SK-N-MC (cell line): ENCODE results near the gene C3orf85.

ENCODE experiments used
- DNase-seq: peaks from one replicate; pipeline ENCODE4 v3.0.0-alpha.2; 2011; ENCODE audit warnings: low read depth, low spot score
- H3K27ac ChIP-seq: fragments of 200-600 bp; sonication (generic); 2 replicates; pipeline ENCODE4 v1.5.1; 2016; ENCODE audit warnings: mixed run types
- H3K36me3 ChIP-seq: fragments of 200-600 bp; sonication (generic); 2 replicates; pipeline ENCODE4 v1.6.1; 2017; ENCODE audit warnings: antibody characterized with exemption, low read length, mixed read lengths; ENCODE audit not compliant: insufficient read depth
- H3K4me3 ChIP-seq: fragments of 200-600 bp; sonication (generic); 2 replicates; pipeline ENCODE4 v1.5.1; 2016
- H3K9ac ChIP-seq: fragments of 200-600 bp; sonication (generic); 2 replicates; pipeline ENCODE4 v1.8.0; 2017; ENCODE audit warnings: mixed run types, mixed read lengths; ENCODE audit not compliant: insufficient read length
- H3K9me3 ChIP-seq: fragments of 200-600 bp; sonication (generic); 2 replicates; pipeline ENCODE4 v1.6.1; 2017; ENCODE audit warnings: low read depth, mild to moderate bottlenecking, antibody characterized with exemption, low read length, moderate library complexity, mixed read lengths
- EZH2 ChIP-seq: fragments of 200-600 bp; sonication (generic); IDR thresholded peaks from one replicate; pipeline ENCODE4 v1.6.1; 2017; ENCODE audit warnings: antibody characterized with exemption
- FOXP2 ChIP-seq: optimal IDR thresholded peaks from 2 replicates; pipeline ENCODE3; 2011; ENCODE audit warnings: mild to moderate bottlenecking, moderate library complexity; ENCODE audit not compliant: insufficient read depth; ENCODE audit errors: extremely low read length, control extremely low read depth
- POLR2AphosphoS5 ChIP-seq: IDR thresholded peaks from 2 replicates; pipeline ENCODE4 v1.6.1; 2012; ENCODE audit warnings: mild to moderate bottlenecking, low read depth, low read length, borderline replicate concordance

C3orf85 gene, protein sequence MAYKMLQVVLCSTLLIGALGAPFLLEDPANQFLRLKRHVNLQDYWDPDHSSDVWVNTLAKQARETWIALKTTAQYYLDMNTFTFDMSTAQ

DNA sequence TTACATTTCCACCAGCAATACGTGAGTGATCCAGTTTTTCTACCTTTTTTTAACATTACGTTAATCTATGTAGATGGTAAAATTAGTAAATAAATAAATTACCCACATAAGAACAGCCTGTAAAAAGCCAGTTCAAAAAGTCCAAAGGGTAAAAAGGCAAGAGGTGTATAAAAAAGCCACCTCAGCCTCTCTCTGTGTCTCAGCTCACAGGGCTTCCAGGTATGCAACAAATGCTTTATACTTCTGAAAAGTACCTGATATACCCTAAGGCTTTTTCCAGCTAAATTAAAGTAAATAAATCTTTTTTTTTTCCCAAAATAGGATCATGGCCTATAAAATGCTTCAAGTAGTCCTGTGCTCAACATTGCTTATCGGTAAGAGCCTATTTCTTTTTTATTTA lies at the start of gene C3orf85:
TSS of gene C3orf85 (plus strand) at position 197 of the 400 bp plus-strand sequence. CDS start at position 326, 129 bp downstream.
- H3K27ac ChIP-seq: no peak within 1 kb of the TSS
- no peak within 1 kb of the TSS for H3K4me3 ChIP-seq
- no peaks in the 10 kb centered on the region for H3K9me3 ChIP-seq
- H3K9ac ChIP-seq: no peak within 1 kb of the TSS
- TF ChIP-seq FOXP2: no peak
- DNase-seq: no peak
- no peaks in the 10 kb centered on the region for H3K36me3 ChIP-seq

DNA sequence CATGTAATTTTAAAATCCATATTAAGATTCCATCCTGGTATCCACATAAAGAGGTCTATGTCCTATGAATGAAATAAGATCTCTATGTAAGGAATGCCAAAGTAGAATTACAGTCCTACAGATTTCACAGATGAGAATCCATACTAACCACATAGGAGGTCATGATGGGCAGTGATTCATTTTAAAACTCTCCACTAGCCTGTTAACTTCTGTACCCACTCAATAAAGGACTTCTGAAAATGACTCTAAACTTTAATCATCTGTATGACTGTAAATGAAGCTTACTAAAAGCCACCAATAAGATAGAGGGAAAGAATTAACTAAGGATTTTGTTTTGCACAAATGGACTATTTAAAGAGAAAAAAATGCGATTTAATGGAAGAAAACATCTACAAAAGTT lies 47.3 kb upstream of the C3orf85 start:
- Histone ChIP-seq H3K27ac (no peak overlapping the region), H3K9ac (no peak overlapping the region), H3K36me3 (no peaks in the 10 kb centered on the region), H3K4me3 (no peak overlapping the region), H3K9me3 (no peaks in the 10 kb centered on the region)
- no peak for TF ChIP-seq FOXP2
- no peak for TF ChIP-seq EZH2
- no peak for TF ChIP-seq POLR2AphosphoS5
- DNase-seq: no peak

DNA sequence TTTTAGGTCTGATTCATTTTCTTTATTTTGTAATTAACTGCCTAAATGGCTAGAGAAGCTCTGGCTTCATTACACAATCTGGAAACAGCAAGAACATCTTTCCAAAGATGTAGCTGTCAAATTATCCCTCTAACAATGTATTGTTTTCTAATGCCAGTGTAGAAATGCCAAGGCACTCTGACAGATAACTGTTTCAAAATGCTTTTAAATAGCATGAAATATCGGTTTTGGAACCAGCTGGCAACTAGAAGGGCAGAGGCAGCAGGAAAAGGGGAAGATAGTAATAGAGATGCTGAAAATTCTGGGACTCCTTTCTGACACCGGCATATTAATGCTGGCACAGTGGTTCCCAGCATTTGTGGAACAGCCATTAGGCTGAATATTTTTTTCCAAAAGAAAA lies 44.7 kb upstream of the C3orf85 start:
- DNase-seq: no peak
- Histone ChIP-seq H3K4me3 (no peak overlapping the region), H3K9me3 (no peaks in the 10 kb centered on the region), H3K27ac (no peak overlapping the region), H3K9ac (no peak overlapping the region), H3K36me3 (no peaks in the 10 kb centered on the region)
- TF ChIP-seq EZH2 (no peak), FOXP2 (no peak), POLR2AphosphoS5 (no peak)

DNA sequence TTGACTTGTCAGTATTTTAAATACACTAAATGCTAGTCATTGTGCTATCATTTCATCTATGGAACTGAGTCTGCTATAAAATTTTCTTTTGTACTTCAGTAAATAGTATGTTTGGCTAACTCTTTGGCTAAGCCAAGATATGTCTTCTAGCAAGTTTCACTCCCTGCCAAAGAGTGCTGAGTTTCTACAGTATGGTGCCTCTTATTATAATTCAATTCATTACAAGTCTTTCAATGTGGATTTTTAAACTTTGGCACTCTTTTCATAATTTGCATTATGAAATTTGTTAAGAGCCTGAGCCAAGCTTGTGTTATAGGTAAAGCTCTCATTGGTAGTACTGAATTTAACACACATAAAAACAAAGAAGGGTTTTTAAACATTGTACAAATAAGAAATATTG lies 43.0 kb upstream of the C3orf85 start:
- H3K9me3 ChIP-seq: no peaks in the 10 kb centered on the region
- no peaks in the 10 kb centered on the region for H3K36me3 ChIP-seq
- no peak overlapping the region for H3K4me3 ChIP-seq
- H3K9ac ChIP-seq: no peak overlapping the region
- TF ChIP-seq EZH2: no peak
- no peak for TF ChIP-seq FOXP2
- TF ChIP-seq POLR2AphosphoS5: no peak
- H3K27ac ChIP-seq: no peak overlapping the region
- no peak for DNase-seq

DNA sequence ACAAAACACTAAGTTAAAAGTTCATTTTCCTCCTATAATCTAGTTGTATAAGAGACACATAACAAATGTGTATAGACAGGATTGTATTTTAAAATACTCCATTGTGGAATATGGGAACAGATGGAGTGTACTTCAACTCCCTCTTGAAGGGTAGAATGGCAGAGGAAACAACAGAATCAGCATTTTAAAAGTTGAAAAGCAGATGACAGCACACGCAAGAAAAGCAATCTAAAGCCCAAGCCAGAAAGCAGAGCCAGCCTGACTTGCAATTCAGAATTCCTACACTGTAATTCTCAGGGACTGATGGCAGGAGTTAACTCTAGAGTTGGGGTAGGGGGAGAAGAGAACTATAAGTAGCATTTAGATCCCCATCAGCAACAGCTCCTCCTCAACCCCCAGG lies 41.4 kb upstream of the C3orf85 start:
- no peak overlapping the region for H3K4me3 ChIP-seq
- TF ChIP-seq EZH2 (no peak), FOXP2 (no peak), POLR2AphosphoS5 (no peak)
- H3K27ac ChIP-seq: no peak overlapping the region
- DNase-seq: no peak
- no peaks in the 10 kb centered on the region for H3K9me3 ChIP-seq
- no peak overlapping the region for H3K9ac ChIP-seq
- H3K36me3 ChIP-seq: no peaks in the 10 kb centered on the region

DNA sequence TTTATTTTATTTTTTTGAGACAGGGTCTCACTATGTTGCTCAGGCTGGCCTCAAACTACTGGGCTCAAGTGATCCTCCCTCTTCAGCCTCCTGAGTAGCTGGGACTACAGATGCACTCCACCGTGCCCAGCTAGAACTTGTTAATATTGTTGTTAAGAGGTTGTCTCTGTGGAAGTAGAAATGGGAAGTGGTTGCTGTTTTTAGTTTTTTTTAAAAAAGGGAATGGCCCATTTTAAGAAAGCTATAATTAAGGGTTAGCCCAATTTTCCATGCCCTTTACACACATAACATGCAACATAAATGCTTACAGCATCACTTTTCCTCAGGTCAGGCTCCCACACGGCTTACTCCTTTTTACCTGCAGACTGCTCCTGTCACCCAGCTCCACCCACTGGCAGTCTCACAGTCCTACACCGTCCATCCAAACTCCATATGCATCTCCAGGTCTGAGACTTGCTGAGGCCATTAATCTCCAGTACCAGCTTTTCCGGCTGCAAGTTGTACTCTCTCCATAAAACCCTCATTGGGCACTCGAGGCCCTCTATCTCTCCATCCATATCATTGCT lies 38.4 kb upstream of the C3orf85 start:
- no peak overlapping the region for H3K27ac ChIP-seq
- H3K4me3 ChIP-seq: no peak overlapping the region
- no peak for DNase-seq
- no peak for TF ChIP-seq EZH2
- TF ChIP-seq FOXP2: no peak
- TF ChIP-seq POLR2AphosphoS5: no peak
- no peaks in the 10 kb centered on the region for H3K9me3 ChIP-seq
- no peaks in the 10 kb centered on the region for H3K36me3 ChIP-seq
- H3K9ac ChIP-seq: no peak overlapping the region

DNA sequence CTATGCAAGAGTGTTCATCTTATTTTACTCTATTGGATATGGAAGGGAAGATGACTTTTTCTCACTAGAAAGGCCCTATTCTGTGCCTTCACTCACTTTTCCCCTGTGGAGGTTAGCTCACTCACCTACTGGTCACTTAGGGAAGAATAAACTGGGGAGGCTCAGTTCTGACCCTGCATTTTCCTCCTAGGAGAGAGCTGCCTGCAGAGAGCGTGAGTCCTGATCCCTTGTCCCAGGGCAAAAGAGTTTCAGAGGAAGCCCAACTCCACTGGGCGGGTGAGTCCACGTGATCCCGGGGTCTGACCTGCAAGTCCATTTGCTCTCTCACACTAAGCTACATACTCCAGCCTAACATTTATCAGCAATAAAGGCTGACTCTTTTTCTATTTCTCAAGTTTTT lies 26.9 kb upstream of the C3orf85 start:
- H3K4me3 ChIP-seq: no peak overlapping the region
- H3K36me3 ChIP-seq: no peaks in the 10 kb centered on the region
- no peak overlapping the region for H3K27ac ChIP-seq
- TF ChIP-seq FOXP2 (no peak), POLR2AphosphoS5 (no peak), EZH2 (no peak)
- no peaks in the 10 kb centered on the region for H3K9me3 ChIP-seq
- no peak overlapping the region for H3K9ac ChIP-seq
- no peak for DNase-seq

DNA sequence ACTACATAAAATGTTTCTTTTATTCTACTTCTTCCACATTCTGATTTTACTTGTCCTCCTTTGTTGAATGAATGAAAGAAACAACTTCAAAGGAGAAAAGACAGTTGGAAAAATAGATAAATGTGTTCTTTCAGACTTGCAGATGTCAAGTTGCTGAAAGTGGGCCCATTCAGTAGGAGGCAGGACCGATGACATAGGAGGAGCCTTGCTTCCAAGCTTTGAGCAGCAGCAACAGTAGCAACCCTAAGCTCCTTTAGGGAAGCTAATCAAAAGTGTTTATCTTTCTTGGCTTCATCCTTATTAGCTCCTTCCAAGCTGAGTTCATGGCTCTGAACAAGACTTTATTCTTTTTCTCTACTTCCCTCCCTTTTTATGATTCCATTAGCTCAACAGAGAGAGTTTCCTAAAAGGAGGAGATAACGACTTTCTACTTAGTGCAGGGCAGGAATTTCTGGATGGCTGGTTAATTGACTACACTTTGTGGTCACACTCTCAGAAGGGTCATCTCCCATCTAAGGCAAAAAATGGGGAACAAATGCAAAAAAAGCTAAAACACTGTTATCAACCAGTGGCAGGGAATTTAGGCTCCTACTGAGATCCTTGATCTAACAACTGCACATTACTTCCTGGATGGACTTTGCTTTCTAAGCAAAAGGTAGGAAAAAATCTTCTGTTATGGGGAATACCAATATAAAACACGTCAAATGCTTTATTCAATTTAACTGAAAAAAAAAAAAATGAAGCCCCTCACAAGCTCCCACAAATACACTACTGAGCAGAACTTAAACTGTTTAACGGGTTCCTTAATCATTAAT lies 23.4 kb upstream of the C3orf85 start:
- no peak overlapping the region for H3K9ac ChIP-seq
- no peak overlapping the region for H3K27ac ChIP-seq
- no peaks in the 10 kb centered on the region for H3K9me3 ChIP-seq
- H3K36me3 ChIP-seq: no peaks in the 10 kb centered on the region
- DNase-seq: no peak
- TF ChIP-seq FOXP2 (no peak), POLR2AphosphoS5 (no peak), EZH2 (no peak)
- no peak overlapping the region for H3K4me3 ChIP-seq
